ENCODE data around the gene SLC22A7.

- TF ChIP-seq POLR2A (IDR thresholded peaks at IDR 0.05; ENCODE audit: low read length) (no peak), GATA1 (IDR thresholded peaks at IDR 0.05; ENCODE audit: low read depth, low read length) (no peak)
These were observed 2.6 kb upstream of the SLC22A7 start for GRCh38 chr6:43295456-43295855.
